Retinal pigment epithelial cell (primary cell): ENCODE data around the gene UQCRHL.
"Not testable (repeated sequence)": the region's sequence is repeated elsewhere in the genome, so short reads cannot be mapped to it uniquely, and the experiment has no call there.

Experiments
- DNase-seq: peaks from one replicate; pipeline ENCODE4 v3.0.0-alpha.2; 2010; ENCODE audit warnings: low read depth
- H3K4me3 ChIP-seq: 2 replicates; pipeline ENCODE4 v1.5.1; 2011; ENCODE audit warnings: mild to moderate bottlenecking, low read length, control low read depth, moderate library complexity
- TF ChIP-seq, protein P1 (sequence below): conservative IDR thresholded peaks from 2 replicates; pipeline ENCODE4 v1.5.1; 2011; ENCODE audit warnings: low read depth, low read length, control low read depth, inconsistent platforms

UQCRHL gene

DNA sequence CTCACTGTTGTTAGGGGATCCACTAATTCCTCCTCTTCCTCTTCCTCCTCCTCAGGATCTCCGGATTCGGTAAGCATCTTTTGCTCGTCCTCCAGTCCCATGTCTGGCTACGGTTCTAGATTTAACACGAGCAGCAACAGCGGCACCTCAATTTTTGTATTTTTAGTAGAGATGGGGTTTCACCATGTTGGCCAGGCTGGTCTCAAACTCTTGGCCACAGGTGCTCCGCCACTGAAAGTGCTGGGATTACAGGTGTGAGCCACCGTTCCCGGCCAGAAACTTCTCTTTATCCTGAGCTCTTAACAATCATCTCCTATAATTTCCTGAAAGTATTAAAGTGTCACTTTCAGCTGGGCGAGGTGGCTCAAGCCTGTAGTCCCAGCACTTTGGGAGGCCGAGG, at the start of gene UQCRHL:
Gene UQCRHL (minus strand): TSS at position 101 of the 400 bp plus-strand sequence. CDS start 0 bp downstream, at position 101.
- not testable (repeated sequence) for DNase-seq, H3K4me3 ChIP-seq

DNA sequence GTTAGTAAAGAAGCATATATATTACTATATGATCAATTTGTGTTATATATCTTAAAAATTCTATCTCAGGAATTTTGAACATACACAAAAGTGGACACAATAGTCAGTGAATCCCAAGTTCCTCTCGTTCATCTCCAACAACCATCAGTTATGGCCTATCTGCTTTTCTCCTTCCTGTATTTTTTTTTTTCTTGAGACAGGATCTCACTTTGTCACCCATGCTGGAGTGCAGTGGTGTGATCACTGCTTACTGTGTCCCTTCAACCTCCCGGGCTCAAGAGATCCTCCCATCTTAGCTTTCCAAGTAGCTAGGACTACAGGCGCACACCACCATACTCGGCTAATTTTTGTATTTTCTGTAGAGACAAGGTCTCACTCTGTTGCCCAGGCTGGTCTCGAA, 49.4 kb upstream of the UQCRHL start:
- DNase-seq, result no peak
- TF ChIP-seq, protein P1, sequence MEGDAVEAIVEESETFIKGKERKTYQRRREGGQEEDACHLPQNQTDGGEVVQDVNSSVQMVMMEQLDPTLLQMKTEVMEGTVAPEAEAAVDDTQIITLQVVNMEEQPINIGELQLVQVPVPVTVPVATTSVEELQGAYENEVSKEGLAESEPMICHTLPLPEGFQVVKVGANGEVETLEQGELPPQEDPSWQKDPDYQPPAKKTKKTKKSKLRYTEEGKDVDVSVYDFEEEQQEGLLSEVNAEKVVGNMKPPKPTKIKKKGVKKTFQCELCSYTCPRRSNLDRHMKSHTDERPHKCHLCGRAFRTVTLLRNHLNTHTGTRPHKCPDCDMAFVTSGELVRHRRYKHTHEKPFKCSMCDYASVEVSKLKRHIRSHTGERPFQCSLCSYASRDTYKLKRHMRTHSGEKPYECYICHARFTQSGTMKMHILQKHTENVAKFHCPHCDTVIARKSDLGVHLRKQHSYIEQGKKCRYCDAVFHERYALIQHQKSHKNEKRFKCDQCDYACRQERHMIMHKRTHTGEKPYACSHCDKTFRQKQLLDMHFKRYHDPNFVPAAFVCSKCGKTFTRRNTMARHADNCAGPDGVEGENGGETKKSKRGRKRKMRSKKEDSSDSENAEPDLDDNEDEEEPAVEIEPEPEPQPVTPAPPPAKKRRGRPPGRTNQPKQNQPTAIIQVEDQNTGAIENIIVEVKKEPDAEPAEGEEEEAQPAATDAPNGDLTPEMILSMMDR, result no peak
- no peak overlapping the region for H3K4me3 ChIP-seq

DNA sequence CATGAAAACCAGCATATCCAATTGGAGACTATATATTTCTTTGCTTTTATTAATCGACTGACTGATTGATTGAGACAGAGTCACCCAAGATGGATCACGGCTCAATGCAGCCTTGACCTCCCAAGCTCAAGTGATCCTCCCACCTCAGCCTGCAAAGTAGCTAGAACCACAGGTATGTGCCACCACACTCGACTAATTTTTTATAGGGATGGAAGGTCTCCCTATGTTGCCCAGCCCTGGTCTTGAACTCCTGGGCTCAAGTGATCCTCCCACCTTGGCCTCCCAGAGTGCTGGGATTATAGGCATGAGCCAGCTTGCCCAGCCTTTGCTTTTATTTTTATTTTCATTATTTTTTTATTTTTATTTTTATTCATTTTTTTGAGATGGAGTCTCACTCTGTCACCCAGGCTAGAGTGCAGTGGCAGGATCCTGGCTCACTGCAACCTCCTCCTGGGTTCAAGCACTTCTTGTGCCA, 45.4 kb upstream of the UQCRHL start:
- DNase-seq, result no peak
- no peak overlapping the region for H3K4me3 ChIP-seq
- TF ChIP-seq, protein P1, result no peak

DNA sequence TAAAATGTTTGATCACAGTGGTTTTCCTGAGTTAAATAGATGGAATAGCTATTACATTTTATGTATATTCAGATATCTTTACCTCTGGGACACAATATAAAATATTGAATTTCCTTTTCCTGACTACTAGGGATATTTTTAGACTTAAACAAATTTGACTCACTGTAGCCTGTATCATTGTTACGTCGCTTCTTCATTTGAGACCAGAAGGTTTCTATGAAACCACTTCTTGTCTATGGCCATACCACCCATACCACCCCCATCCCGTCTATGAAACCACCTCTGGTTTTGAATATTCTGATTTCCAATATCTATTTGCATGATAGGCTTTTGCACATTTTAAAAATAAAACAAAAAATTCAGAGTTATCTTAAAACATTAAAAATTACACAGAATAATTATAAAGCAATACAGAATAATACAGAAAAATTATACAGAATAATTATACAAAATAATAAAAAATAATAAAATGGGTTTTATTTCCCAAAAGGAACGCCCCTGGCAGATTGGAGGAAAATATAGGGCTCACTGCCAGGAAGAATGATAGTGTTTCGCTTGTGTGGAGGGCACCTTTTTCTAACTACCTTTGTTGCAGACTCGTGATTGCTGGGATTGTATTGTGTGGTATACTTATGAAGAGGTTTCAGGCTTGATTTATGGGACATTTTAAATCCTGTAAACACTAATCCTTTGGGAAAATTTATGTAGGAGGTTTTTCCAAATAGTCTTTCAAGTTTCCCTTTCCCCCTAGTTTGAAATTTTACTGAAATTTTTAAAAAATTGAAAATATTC, 44.8 kb upstream of the UQCRHL start:
- no peak for DNase-seq
- H3K4me3 ChIP-seq, result no peak overlapping the region
- TF ChIP-seq, protein P1, result no peak

DNA sequence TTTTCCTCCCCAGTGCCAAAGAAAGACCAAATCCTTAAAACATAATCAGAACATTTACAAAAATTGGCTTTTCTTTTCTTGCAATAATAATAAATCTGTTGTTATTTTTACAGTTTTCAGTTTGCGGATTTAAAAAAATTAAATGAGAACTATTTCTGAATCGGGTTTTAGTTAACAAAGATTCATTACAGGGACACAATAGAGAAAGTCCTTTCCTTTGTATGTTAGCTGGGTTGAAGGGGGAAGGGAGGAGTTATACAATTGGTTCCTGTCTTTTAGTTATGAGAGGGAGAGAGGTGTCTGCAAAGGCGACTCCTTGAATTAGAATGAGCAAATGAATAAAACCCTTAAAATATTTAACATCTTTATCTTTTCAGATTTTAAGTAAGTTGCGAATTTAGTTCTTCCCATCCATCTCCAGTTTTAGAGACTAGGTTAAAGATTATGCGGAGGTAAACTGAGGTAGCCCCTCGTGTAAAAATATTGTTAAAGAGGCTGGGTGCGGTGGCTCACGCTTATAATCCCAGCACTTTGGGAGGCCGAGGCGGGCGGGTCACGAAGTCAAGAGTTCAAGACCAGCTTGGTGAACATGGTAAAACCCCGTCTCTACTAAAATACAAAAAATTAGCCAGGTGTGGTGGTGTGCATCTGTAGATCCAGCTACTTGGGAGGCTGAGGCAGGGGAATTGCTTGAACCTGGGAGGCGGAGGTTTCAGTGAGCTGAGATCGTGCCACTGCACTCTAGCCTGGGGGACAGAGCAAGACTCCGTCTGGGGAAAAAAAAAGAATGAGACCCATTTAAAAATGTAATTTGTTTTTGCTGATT, 44.0 kb upstream of the UQCRHL start:
- no peak overlapping the region for H3K4me3 ChIP-seq
- no peak for DNase-seq
- TF ChIP-seq, protein P1, result no peak

DNA sequence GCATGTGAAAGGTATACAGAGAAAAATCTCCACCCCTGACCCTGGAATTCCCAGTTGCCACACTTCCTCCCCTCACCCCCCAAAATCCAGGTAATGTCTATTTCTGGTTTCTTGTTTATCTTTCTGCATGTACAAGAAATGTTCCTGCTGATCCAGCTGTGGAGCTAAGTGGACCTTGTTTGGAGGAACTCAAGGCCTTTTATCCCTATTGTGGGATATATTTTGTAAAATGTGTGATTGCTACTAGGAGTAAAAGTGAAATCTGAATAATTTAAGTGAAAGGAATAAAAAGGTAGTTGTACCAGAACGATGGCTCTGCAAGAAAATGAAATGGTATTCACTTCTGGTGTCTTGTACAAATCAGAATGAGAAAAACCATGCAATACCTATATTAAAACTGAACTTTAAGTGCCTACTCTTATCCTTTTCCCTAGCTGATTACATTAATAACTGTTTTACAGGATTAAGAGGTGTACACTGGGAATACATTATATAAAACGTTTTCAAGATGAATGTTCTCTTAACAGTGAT, 43.1 kb upstream of the UQCRHL start:
- TF ChIP-seq, protein P1, result no peak
- DNase-seq, result no peak
- H3K4me3 ChIP-seq, result peak overlapping the region; percentile 90

DNA sequence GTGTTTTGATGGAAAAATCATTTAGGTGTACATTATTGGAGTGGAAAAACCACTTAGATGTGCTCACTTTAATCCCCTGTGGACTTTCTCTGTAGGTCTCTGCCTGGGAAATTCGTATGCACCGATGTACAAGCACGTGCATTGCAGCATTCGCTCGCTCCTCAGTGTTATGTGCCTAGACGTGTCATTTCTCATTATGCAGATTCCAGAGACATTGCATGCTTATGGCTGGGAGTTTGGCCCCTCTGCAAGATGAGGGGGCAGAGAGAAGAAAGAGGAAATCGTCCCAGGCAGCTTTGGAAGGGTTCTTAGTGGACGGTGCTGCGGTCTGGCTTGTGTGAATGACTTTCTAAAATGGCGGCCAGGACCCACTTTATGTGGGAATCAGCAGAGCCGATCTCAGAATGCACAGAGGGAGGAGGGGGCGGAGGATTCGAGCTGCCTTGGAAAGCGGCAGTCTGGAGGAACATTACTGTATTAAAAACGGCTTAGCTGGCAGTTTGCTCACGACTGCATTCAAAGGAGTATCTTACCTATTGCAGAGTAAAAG, 42.4 kb upstream of the UQCRHL start:
- peak; percentile 45 for DNase-seq
- TF ChIP-seq, protein P1, result no peak
- peak overlapping the region; percentile 90 for H3K4me3 ChIP-seq
